IMR-90 (cell line): ENCODE results near the gene LNX1. TPM values are rescaled to one million over a fixed set of nuclear protein-coding genes. Genes with fewer than 3 reads are reported as not detected.

Experiments
- ATAC-seq: fragments of 200-7000 bp; cut with Tn5 transposase; 2 replicates; pipeline ENCODE4 v1.9.1; 2020; ENCODE audit warnings: low read depth, mild to moderate bottlenecking, moderate library complexity
- BruUV-seq: library from RNA; stranded (reverse); fragments of 400-500 nt; replicated peaks from 2 replicates; lab custom pipeline; 2021; lab: Mats Ljungman, UMichigan
- CTCF ChIA-PET: fragments of 300-600 bp; formaldehyde crosslinking; extraction: SDS; loops from one replicate; lab custom pipeline; 2021; ENCODE audit warnings: antibody characterized with exemption; lab: Yijun Ruan, JAX
- POLR2A ChIA-PET: fragments of 300-600 bp; sonication (Branson Sonifier 250); formaldehyde crosslinking; loops from one replicate; lab custom pipeline; 2022; ENCODE audit warnings: antibody characterized with exemption; ENCODE audit not compliant: unreplicated experiment; lab: Charles Lee
- DNase-seq: peaks from one replicate; pipeline ENCODE4 v3.0.0; 2013
- H2AFZ ChIP-seq: replicated peaks from 2 replicates; pipeline ENCODE3; 2013; ENCODE audit warnings: low read length, mild to moderate bottlenecking; ENCODE audit not compliant: poor library complexity
- H2AK5ac ChIP-seq: 2 replicates; pipeline ENCODE4 v1.6.1; 2013; ENCODE audit warnings: low read depth, low read length, inconsistent platforms
- H2AK9ac ChIP-seq: replicated peaks from 2 replicates; pipeline ENCODE3; 2013; ENCODE audit warnings: mild to moderate bottlenecking, low read depth, low read length, moderate library complexity; ENCODE audit not compliant: poor library complexity
- H2BK120ac ChIP-seq: 2 replicates; pipeline ENCODE4 v1.6.1; 2013; ENCODE audit warnings: low read depth, low read length, inconsistent platforms
- H2BK15ac ChIP-seq: 3 replicates; pipeline ENCODE4 v1.6.1; 2013; ENCODE audit warnings: low read depth, low read length, inconsistent platforms
- H2BK20ac ChIP-seq: 2 replicates; pipeline ENCODE4 v1.6.1; 2013; ENCODE audit warnings: low read depth, mild to moderate bottlenecking, inconsistent platforms, low read length, moderate library complexity
- H2BK5ac ChIP-seq: 2 replicates; pipeline ENCODE4 v1.6.1; 2013; ENCODE audit warnings: mild to moderate bottlenecking, low read depth, low read length, inconsistent platforms; ENCODE audit not compliant: poor library complexity, severe bottlenecking
- H3K14ac ChIP-seq: replicated peaks from 2 replicates; pipeline ENCODE4 v1.6.1; 2013; ENCODE audit warnings: low read depth, low read length, inconsistent platforms
- H3K18ac ChIP-seq: 2 replicates; pipeline ENCODE4 v1.6.1; 2013; ENCODE audit warnings: low read depth, low read length, control low read depth
- H3K23ac ChIP-seq: 2 replicates; pipeline ENCODE4 v1.6.1; 2013; ENCODE audit warnings: low read depth, low read length, inconsistent platforms
- H3K27ac ChIP-seq: 2 replicates; pipeline ENCODE4 v1.5.1; 2013; ENCODE audit warnings: mild to moderate bottlenecking, control low read depth, low read length; ENCODE audit not compliant: insufficient read depth
- H3K27me3 ChIP-seq: 2 replicates; pipeline ENCODE4 v1.6.1; 2013; ENCODE audit warnings: low read length; ENCODE audit not compliant: control insufficient read depth, insufficient read depth
- H3K36me3 ChIP-seq: 2 replicates; pipeline ENCODE4 v1.6.1; 2013; ENCODE audit warnings: low read length, mixed read lengths; ENCODE audit not compliant: control insufficient read depth, insufficient read depth
- H3K4ac ChIP-seq: 2 replicates; pipeline ENCODE4 v1.6.1; 2013; ENCODE audit warnings: low read depth, low read length, inconsistent platforms
- H3K4me1 ChIP-seq: 2 replicates; pipeline ENCODE4 v1.6.1; 2013; ENCODE audit warnings: low read length, mixed read lengths; ENCODE audit not compliant: control insufficient read depth, insufficient read depth
- H3K4me2 ChIP-seq: 2 replicates; pipeline ENCODE4 v1.6.1; 2013; ENCODE audit warnings: low read depth, mild to moderate bottlenecking, control low read depth, low read length, moderate library complexity
- H3K4me3 ChIP-seq: 2 replicates; pipeline ENCODE4 v1.5.1; 2013; ENCODE audit warnings: low read depth, mild to moderate bottlenecking, control low read depth, low read length, moderate library complexity; ENCODE audit not compliant: insufficient read depth
- H3K56ac ChIP-seq: 2 replicates; pipeline ENCODE4 v1.6.1; 2013; ENCODE audit warnings: low read length, inconsistent platforms; ENCODE audit not compliant: insufficient read depth; ENCODE audit errors: extremely low read depth
- H3K79me1 ChIP-seq, 2 experiments: 2 replicates each; pipeline ENCODE4 v1.6.1; 2013; ENCODE audit warnings: low read length in 2 of 2, inconsistent platforms in 1 of 2, low read depth in 1 of 2
- H3K9ac ChIP-seq: 2 replicates; pipeline ENCODE4 v1.6.1; 2013; ENCODE audit warnings: low read depth, low read length, control low read depth
- H3K9me1 ChIP-seq: 2 replicates; pipeline ENCODE4 v1.6.1; 2013; ENCODE audit warnings: low read length, inconsistent platforms; ENCODE audit not compliant: insufficient read depth
- H3K9me3 ChIP-seq: 2 replicates; pipeline ENCODE4 v1.6.1; 2013; ENCODE audit warnings: low read length; ENCODE audit not compliant: control insufficient read depth, insufficient read depth
- H4K20me1 ChIP-seq: 2 replicates; pipeline ENCODE4 v1.6.1; 2013; ENCODE audit warnings: low read length, inconsistent platforms; ENCODE audit not compliant: insufficient read depth
- H4K5ac ChIP-seq: 2 replicates; pipeline ENCODE4 v1.6.1; 2013; ENCODE audit warnings: mild to moderate bottlenecking, low read depth, low read length, control low read depth
- H4K8ac ChIP-seq, 2 experiments: 2 replicates each; pipeline ENCODE4 v1.6.1; 2013; ENCODE audit warnings: low read depth in 2 of 2, low read length in 2 of 2, control low read depth in 1 of 2, inconsistent platforms in 1 of 2
- H4K91ac ChIP-seq: 2 replicates; pipeline ENCODE4 v1.6.1; 2013; ENCODE audit warnings: low read depth, low read length, inconsistent platforms; ENCODE audit not compliant: insufficient read depth
- BHLHE40 ChIP-seq: fragments of 150-350 bp; IDR thresholded peaks from 2 replicates; pipeline ENCODE4 v1.6.1; 2016; ENCODE audit warnings: mild to moderate bottlenecking, low read depth, low read length
- FOS ChIP-seq: fragments of 150-350 bp; IDR thresholded peaks from 2 replicates; pipeline ENCODE4 v1.6.1; 2016; ENCODE audit warnings: low read depth, low read length
- MAFK ChIP-seq: IDR thresholded peaks from 2 replicates; pipeline ENCODE4 v1.6.1; 2012; ENCODE audit warnings: low read depth, low read length, improper control_type of control experiment
- MXI1 ChIP-seq: IDR thresholded peaks from 2 replicates; pipeline ENCODE4 v1.6.1; 2012; ENCODE audit warnings: low read depth, mild to moderate bottlenecking, low read length, moderate library complexity, borderline replicate concordance
- NFE2L2 ChIP-seq: fragments of 150-350 bp; IDR thresholded peaks from 2 replicates; pipeline ENCODE4 v1.6.1; 2016; ENCODE audit warnings: low read depth, mild to moderate bottlenecking, low read length
- POLR2A ChIP-seq: IDR thresholded peaks from 2 replicates; pipeline ENCODE4 v1.6.1; 2012; ENCODE audit warnings: mild to moderate bottlenecking, low read depth, low read length
- RAD21 ChIP-seq: IDR thresholded peaks from 2 replicates; pipeline ENCODE4 v1.6.1; 2012; ENCODE audit warnings: low read length, improper control_type of control experiment
- RCOR1 ChIP-seq: IDR thresholded peaks from 2 replicates; pipeline ENCODE4 v1.6.1; 2012; ENCODE audit warnings: mild to moderate bottlenecking, low read length, improper control_type of control experiment; ENCODE audit not compliant: insufficient replicate concordance
- SMC3 ChIP-seq: fragments of 150-350 bp; IDR thresholded peaks from 2 replicates; pipeline ENCODE4 v1.6.1; 2016; ENCODE audit warnings: low read depth, mild to moderate bottlenecking, antibody characterized with exemption, low read length, moderate library complexity
- WGBS, 2 experiments: methylation state at CpG; one replicate each; pipeline versions ENCODE4 v1.1.5 to v1.1.7; 2013; ENCODE audit warnings: missing lambda C conversion rate in 2 of 2; ENCODE audit not compliant: insufficient read length in 1 of 2; ENCODE audit errors: extremely low coverage in 2 of 2; 5-methylcytosine and 5-hydroxymethylcytosine counted together
- dilution Hi-C: fragments of 300-500 bp; cut with HindIII; formaldehyde crosslinking; loops from one replicate; pipeline ENCODE4 v1.14.3; 2018; ENCODE audit warnings: low sequenced_read_pairs; ENCODE audit not compliant: unreplicated experiment
- in situ Hi-C: fragments of 300-500 bp; cut with MboI; formaldehyde crosslinking; loops from 3 replicates; pipeline ENCODE4 v1.14.3; 2019; ENCODE audit warnings: low sequenced_read_pairs, inconsistent platforms, mixed read lengths
- intact Hi-C: fragments of 100-400 bp; cut with micrococcal nuclease; formaldehyde crosslinking; loops from 2 replicates; pipeline ENCODE4 v1.10.0; 2022
- polyA plus RNA-seq, 3 experiments: library from polyadenylated mRNA; depleted of rRNA; stranded (reverse); fragments of >200 nt; gene quantifications; 2 replicates each; pipeline ENCODE4 v1.2.3, GENCODE V29; 2012; ENCODE audit warnings: low replicate concordance in 1 of 3
- total RNA-seq: library from RNA; depleted of rRNA; stranded (reverse); fragments of >200 nt; gene quantifications from 2 replicates; pipeline ENCODE4 v1.2.3, GENCODE V29; 2012
- TF ChIP-seq, protein P1 (sequence below): conservative IDR thresholded peaks from 2 replicates; pipeline ENCODE4 v1.5.1; 2012; ENCODE audit warnings: mild to moderate bottlenecking, low read depth, low read length, improper control_type of control experiment
- TF ChIP-seq, protein P2 (sequence below): fragments of 150-350 bp; IDR thresholded peaks from 2 replicates; pipeline ENCODE4 v1.6.1; 2017; ENCODE audit warnings: mild to moderate bottlenecking, antibody characterized with exemption, low read length, low read depth
- TF ChIP-seq, protein P3 (sequence below): fragments of 150-350 bp; IDR thresholded peaks from 2 replicates; pipeline ENCODE4 v1.6.1; 2016; ENCODE audit warnings: low read depth, mild to moderate bottlenecking, low read length, moderate library complexity, borderline replicate concordance

The LNX1 gene
- total and polyA plus RNA-seq, 2 of the 4 experiments (the other 2 are of a cell fraction): 0.15 to 0.36 TPM

DNA sequence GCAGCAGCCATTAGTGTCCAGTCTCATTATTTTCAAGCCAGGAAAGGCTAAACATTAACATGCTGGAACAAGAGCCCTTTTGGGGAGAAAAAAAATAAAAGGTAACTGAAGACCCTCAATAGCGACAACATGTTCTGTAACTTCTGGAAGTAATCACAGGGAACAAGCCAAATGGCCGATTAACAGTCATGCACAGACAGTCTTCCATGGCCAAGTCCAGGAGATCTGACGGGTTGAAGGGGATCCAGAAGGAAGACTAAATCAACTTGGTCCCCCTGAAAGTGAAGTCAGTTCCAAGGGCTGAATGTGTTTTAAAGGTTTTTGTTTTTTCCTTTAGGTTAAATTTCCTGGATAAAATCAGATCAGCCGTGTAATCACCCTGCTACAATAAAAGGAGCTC is 52.5 kb downstream of the LNX1 start:
- Histone ChIP-seq H3K56ac (no peak overlapping the region), H2BK120ac (peak overlapping the region; percentile 65; the same call in 1 of the 2 replicates), H3K14ac (0 out of 2 replicates have a peak overlapping the region, but pooled peaks have one; percentile 29), H4K91ac (no peak overlapping the region; the same call in 1 of the 2 replicates), H2AK5ac (no peak overlapping the region; the same call in 1 of the 2 replicates), H4K8ac (no peak overlapping the region; a peak in 1 of 4 replicates), H2AFZ (no peak overlapping the region), H2BK20ac (peak overlapping the region; percentile 29; the same call in 1 of the 2 replicates), H2BK15ac (no peak overlapping the region; the same call in 2 of the 3 replicates), H2BK5ac (no peak overlapping the region), H3K23ac (no peak overlapping the region), H3K4ac (peak overlapping the region; percentile 53; the same call in 1 of the 2 replicates), H3K18ac (no peak overlapping the region; the same call in 1 of the 2 replicates), H3K4me3 (no peak overlapping the region), H3K79me1 (no peaks in the 10 kb centered on the region), H3K4me1 (peaks cover 18% of the 10 kb centered on the region), H3K27ac (no peak overlapping the region), H3K4me2 (no peak overlapping the region), H3K9ac (no peak overlapping the region), H3K36me3 (no peaks in the 10 kb centered on the region), H3K27me3 (no peaks in the 10 kb centered on the region), H3K9me1 (peaks cover 16% of the 10 kb centered on the region), H4K5ac (no peak overlapping the region), H3K9me3 (no peaks in the 10 kb centered on the region), H4K20me1 (no peaks in the 10 kb centered on the region), H2AK9ac (no peak overlapping the region)
- intact Hi-C loops: no loop called here
- ATAC-seq (no peak), DNase-seq (no peak)
- TF ChIP-seq MXI1 (no peak), RCOR1 (no peak), BHLHE40 (no peak), FOS (no peak), NFE2L2 (no peak), POLR2A (no peak), SMC3 (no peak), RAD21 (no peak), MAFK (no peak)
- TF ChIP-seq, protein P1, sequence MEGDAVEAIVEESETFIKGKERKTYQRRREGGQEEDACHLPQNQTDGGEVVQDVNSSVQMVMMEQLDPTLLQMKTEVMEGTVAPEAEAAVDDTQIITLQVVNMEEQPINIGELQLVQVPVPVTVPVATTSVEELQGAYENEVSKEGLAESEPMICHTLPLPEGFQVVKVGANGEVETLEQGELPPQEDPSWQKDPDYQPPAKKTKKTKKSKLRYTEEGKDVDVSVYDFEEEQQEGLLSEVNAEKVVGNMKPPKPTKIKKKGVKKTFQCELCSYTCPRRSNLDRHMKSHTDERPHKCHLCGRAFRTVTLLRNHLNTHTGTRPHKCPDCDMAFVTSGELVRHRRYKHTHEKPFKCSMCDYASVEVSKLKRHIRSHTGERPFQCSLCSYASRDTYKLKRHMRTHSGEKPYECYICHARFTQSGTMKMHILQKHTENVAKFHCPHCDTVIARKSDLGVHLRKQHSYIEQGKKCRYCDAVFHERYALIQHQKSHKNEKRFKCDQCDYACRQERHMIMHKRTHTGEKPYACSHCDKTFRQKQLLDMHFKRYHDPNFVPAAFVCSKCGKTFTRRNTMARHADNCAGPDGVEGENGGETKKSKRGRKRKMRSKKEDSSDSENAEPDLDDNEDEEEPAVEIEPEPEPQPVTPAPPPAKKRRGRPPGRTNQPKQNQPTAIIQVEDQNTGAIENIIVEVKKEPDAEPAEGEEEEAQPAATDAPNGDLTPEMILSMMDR: no peak
- TF ChIP-seq, protein P2, sequence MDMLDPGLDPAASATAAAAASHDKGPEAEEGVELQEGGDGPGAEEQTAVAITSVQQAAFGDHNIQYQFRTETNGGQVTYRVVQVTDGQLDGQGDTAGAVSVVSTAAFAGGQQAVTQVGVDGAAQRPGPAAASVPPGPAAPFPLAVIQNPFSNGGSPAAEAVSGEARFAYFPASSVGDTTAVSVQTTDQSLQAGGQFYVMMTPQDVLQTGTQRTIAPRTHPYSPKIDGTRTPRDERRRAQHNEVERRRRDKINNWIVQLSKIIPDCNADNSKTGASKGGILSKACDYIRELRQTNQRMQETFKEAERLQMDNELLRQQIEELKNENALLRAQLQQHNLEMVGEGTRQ: no peak
- TF ChIP-seq, protein P3, sequence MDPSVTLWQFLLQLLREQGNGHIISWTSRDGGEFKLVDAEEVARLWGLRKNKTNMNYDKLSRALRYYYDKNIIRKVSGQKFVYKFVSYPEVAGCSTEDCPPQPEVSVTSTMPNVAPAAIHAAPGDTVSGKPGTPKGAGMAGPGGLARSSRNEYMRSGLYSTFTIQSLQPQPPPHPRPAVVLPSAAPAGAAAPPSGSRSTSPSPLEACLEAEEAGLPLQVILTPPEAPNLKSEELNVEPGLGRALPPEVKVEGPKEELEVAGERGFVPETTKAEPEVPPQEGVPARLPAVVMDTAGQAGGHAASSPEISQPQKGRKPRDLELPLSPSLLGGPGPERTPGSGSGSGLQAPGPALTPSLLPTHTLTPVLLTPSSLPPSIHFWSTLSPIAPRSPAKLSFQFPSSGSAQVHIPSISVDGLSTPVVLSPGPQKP: no peak
- CTCF ChIA-PET: no interaction called here
- POLR2A ChIA-PET: no interaction called here
- no TSS peak for BruUV-seq
- in situ Hi-C loops: no loop called here
- WGBS, 2 experiments: 100% methylated on average over 2 of the region's 4 CpGs; no CpG with 5 or more reads in 1 of the 2 experiments
- dilution Hi-C loops: no loop called here
